HG02610 (cell line): ENCODE measurements around the gene MYO1E.

Experiments used
- ATAC-seq: cut with Tn5 transposase; IDR thresholded peaks from one replicate; pipeline ENCODE4 v1.9.1; 2021; ENCODE audit warnings: mild to moderate bottlenecking, moderate library complexity; ENCODE audit not compliant: unreplicated experiment

MYO1E gene

DNA sequence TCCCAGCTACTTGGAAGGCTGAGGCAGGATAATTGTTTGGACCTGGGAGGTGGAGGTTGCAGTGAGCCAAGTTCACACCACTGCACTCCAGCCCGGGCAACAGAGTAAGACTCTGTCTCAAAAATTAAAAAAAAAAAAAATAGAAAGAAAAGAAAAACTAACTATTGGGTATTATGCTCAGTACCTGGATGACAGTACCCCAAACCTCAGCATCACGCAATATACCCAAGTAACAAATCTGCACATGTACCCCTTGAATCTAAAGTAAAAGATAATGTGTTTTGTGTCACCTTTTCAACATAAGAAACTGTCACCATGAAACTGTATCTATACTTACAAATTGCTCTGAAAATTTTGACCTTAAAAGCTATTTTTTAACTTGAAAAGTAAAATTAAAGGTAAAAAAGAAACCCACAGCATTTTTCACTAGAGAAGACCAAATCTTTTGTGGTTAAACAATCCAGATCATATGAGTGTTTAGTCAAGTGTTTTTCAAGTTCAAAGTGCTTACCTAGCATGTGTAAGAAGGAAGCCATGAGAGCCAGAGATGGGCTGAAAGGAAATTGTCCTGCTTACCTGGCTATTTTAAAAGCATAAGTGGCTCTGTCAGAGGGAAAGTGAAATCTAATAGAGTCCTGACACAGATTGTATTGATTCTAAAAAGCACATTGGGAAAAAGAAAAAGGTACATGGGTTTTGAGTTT lies 50.5 kb downstream of the MYO1E start:
- ATAC-seq: peak; percentile 62

DNA sequence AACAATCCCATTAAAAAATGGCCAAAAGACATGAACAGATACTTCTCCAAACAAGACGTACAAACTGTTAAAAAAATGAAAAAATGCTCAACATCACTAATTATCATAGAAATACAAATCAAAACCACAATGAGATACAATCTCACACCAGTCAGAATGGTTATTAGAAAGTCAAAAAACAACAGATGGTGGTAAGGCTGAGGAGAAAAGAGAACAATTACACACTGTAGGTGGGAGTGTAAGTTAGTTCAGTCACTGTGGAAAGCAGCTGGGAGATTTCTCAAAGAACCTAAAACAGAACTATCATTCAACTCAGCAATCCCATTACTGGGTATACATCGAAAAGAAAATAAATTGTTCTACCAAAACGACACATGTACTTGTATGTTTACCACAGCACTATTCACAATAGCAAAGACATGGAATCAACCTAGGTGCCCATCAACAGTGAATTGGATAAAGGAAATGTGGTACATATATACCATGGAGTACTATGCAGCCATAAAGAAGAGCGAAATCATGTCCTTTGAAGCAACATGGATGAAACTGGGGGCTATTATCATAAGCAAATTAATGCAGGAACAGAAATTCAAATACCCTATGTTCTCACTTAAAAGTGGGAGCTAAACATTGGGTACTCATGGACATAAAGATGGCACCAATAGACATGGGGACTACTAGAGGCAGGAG lies 51.5 kb downstream of the MYO1E start:
- ATAC-seq: no peak

DNA sequence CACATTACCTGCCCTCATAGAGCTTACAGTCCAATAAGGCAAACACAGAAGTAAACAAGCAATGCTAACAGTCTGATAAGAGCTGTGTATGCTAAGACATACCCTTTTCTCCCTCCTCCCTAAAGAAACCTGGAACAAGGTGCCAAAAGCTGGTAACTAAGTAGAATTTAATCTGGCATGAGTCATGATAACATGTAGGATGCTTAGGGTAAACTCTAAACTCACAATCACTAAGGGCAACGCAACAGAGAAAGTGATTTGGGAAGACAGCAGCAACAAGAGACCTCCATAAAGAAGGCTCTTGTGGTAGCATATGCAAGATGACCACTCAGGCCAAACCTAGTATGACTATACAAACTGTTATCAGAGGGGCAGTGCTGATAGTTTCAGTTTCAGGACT lies 55.5 kb downstream of the MYO1E start:
- ATAC-seq: no peak

DNA sequence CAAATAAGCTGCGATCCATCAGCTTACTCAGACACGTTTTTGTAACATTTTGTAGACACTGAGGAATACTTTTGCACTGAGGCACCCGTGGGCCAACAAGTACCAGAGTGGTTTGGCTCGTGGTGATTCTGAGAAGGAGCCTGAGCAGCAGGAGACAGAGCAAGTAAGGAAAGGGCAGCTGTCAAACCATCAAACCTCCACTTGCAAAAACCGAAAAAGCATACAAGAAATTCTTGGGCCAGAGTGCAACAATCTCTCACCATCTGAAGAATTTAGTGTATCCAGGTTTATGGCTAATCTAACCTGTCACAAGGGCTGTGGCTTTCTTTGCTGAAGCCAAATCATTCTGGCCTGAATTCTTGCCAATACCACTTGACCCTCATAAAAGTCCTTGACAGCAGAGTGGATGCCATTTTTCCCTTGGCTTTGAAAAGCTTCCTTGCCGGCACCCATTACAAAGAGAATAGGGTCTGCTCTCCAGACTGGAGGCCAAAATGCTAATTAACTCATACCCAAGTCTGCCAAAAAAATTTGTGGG lies 56.7 kb downstream of the MYO1E start:
- no peak for ATAC-seq

DNA sequence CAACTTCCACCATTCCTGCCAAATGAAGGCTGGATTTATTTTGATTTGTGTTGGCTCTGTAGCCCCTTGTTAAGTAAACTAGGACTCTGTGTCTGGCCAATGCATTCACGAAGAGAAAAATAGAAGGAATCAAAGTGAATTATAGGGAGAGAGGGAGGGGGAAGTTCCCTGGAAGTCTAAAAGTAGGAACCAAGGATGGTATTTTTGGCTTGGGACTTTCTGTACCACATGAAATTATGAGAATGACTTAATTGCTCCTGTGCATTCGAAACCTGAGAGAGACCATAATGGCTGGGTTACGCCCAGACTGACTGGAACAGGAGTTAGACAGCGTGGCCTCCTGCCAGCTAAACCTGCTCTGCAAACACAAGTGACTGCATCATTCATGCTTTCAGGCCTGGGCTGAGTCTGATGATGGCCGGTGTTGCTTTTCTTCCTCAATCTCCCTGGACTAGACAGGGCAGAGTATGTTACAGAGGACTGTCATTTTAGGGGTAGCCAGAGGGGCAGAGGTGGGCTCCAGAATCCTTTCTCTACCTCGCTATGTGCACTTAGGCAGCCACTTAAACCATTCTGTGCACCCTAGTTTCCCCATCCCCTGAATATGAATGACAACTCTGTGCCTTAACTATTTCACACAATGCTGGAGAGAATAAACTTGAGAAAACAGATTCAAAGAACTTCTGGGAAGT lies 58.9 kb downstream of the MYO1E start:
- ATAC-seq: peak; percentile 75

DNA sequence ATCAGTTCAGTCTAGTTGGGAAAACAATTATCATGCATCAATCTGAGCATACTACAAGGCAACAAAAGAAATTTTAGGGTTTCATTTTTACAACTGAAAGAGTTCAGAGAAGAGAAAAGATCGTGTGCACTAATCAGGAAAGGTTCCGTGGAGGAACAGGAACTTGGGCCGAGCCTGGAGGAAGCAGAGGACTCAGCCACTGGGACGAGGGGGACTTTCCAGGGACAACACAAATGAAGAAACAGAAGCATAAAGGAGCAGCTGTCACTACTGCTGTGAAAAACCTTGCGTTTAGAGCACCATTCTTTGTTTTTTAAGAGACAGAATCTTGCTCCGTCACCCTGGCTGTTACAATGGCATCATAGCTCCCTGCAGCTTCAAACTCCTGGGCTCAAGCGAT lies 60.5 kb downstream of the MYO1E start:
- no peak for ATAC-seq

DNA sequence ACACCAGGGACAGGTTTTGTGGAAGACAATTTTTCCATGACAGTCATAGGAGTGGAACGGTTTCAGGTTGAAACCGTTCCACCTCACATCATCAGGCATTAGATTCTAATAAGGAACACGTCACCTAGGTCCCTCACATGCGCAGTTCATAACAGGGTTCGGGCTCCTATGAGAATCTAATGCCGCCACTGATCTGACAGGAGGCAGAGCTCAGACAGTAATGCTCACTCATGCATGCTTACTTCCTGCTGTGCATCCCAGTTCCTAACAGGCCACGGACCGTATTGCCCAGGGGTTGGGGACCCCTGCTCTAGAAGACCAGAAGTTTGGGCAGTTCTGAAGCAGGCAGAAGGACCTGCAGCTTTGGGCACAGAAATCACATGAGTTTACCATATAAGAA lies 61.5 kb downstream of the MYO1E start:
- no peak for ATAC-seq

DNA sequence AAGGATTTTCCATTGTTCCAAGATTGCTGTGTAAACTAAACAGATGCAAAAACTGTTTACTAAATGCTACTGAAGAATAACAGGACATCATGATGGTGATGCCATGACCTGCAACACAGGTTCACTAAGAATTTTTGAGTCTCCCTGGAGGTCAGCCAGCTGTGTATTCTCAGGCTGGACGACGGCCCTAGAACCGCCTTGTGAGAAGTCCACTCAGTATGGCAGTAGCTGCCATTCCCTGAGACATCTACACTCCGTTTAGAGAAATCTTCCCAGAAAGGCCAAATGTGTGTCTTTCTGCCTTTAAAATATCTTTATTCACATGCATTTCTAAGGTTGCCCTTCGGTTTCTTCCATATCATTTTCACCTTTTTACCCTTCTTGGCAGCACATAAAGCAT lies 63.3 kb downstream of the MYO1E start:
- ATAC-seq: no peak

DNA sequence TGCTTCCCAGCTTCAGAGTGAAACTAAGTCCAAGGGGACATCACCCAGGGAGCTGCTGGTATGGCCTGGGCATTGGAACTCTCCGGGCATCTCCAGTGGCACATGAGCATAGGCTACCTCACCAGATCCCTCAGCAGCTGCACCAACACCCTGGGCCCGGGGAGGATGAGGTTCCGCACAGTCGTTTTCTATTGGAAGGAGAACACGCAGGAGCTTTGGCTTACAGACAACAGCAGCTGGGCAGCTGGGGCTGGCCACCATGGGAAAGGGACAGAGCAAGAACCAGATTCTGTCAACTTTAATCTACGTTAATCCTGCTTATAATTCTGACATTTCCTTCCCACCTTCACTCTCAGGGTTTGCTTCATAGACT lies 65.5 kb downstream of the MYO1E start:
- ATAC-seq: no peak

DNA sequence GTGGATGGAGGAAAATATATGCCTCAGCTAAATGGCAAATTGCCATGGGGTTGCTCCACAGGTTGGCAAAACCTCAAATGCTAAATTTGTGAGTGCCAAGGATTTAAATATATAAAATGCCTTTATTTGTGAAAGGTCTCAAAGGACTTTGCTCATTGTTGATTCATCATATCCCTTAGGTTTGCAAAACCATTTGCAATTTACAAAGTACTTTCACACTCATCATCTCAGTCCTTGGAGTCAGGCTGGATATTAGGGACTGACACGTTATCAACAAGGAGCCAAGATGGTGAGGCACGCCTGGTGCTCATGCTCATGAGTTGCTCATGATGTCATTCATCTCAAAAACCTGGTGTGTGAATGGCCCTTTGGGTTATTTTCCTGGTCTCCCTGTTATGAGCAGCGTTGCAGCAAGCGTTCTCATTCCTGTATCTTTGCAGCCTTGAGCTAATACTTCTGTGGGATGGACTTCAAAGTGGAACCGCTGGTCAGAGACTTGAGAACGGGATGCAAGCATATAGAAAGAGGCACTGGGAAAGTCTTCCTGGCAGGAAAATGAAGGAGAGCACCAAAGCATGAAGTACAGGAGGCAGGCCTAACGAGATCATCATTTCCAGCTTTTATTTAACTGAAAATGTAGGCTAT lies 66.0 kb downstream of the MYO1E start:
- ATAC-seq: no peak

DNA sequence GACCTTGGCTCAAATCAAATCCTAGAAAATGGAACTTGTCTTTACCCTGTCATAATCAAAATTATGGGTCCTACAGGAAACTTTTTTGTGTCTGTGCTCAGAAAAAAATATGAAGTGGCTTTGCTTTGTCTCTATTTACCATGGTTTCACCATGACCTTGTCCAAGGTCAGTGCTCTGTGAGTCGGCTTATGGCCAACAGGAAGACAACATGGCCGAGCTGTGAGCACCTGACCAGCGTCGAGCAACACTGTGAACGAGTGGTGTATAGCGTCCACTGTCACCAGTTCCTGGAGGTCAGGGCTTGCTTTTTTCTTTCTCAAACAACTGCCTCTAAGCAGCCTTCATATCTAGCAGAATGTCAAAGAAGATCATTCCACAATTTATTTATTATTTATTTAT lies 67.9 kb downstream of the MYO1E start:
- ATAC-seq: no peak

DNA sequence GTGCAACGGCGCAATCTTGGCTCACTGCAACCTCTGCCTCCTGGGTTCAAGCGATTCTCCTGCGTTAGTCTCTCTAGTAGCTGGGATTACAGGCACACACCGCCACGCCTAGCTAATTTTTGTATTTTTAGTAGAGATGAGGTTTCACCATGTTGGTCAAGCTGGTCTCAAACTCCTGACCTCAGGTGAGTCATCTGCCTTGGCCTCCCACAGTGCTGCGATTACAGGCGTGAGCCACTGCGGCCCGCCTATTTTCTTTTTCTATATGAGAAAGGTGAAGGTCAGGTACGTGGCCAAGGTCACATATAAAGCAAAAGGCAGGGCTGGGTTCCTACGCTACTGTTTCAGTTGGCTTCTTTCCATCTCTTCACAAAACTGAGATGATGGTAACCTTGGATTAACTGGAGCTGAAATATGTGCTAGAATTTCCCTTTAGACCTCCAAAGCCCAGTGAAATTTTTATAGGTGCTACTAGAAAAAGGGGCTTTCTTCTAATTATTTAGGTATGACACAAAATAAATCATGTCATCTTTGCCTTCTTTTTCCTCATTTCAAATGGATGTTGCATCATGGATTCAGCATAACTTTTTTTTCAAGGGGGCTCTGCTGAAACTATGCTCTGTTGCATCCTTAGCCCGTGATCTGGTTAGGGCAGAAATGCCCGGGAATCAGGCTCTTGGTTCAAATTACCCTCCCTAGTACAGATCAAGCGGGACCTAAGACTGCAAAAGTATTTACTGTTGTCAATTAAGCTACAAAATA lies 68.5 kb downstream of the MYO1E start:
- peak; percentile 47 for ATAC-seq

DNA sequence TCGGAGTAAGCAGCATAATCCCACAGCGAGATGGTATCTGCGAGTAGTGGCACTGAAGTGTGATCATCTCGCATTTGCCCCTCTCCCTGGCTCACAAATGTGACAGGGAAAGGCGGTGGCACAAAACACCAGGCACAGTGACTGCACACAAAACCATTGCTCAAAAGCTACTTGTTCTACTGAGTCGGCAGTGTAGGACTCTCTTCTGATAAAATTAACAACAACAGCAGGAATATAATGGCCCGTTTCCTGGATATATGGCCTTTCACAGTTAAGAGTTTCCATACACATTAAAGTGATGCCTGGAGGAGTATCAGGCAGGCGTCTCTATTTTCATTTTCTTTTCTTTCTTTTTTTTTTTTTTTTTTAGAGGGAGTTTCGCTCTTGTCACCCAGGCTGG lies 69.0 kb downstream of the MYO1E start:
- ATAC-seq: peak; percentile 10

DNA sequence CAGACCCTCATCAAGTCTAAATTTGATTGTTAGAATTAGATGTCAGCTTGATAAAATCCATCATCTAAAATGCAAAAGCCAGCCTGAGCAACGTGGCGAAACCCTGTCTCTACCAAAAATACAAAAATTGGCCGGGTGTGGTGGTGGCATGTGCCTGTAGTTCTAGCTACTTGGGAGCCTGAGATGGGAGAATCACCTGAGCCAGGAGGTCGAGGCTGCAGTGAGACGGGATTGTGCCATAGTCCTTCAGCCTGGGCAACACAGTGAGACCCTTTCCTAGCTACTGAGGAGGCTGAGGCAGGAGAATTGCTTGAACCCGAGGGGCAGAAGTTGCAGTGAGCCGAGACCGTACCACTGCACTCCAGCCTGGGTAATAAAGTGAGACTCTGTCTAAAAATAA lies 69.5 kb downstream of the MYO1E start:
- ATAC-seq: no peak

DNA sequence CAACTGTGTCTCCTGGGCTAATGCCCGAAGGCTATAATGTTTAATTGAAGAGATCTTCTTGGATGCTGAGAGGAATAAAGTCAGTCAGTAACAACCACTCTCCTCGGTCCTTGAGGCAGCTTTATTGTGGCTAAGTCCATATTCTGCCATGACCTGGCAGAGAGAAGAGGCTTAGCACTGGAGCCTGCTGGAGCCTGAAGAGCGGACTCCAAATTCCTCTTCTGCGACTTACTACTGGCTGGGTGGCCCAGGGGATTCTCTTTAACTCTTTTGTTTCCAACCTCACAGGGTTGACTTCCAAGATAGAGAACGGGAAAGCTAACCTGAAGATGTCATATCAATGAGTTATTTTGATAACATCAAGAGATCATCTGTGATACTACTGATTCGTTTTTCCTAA lies 71.1 kb downstream of the MYO1E start:
- no peak for ATAC-seq

DNA sequence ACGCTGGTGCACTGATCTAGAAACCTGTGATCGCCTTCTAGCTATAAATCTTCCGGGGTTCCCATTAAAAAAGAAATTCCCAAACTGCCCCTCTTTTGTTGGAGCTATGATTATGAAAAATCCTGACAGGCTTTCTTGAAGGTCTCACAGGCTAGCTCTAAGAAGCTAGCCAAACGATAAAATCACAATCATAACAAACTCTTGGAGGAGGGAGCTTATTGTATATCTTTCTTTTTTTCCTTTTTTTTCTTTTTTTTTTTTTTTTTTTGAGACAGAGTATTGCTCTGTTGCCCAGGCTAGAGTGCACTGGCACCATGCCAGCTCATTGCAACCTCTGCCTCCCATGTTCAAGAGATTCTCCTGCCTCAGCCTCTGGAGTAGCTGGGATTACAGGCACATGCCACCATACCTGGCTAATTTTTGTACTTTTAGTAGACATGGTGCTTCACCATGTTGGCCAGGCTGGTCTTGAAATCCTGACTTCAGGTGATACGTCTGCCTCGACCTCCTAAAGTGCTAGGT lies 72.0 kb downstream of the MYO1E start:
- ATAC-seq: no peak

DNA sequence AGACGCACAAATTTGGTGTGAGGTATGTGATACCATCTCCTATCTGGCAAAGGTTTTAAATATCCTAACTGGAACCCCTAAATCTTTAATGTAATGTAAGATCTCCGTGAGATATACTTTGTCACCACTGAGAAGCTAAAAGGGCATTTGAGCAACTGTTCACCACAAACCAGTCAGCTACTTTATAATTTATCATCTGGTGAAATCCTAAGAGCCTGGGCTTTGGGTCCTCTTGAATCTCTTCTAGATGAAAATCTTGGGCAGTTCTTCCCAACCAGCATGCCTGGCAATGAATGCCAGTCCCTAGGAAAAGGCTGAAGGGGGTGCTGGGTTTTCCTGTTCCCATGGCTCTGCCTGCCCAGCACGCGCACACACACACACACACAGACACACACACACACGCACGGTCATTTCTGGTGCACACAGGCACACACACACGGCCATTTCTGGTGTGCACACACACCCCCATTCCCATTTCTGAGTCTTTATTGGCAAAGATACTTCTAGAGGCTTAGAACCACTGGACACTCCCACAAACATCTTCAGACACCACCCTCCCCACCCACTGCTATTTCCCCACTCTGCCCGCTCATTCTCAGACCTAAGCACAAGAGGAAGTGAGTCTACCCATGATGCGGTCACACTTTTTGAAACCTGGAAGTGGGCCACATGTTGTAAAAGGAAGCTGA lies 72.6 kb downstream of the MYO1E start:
- peak; percentile 53 for ATAC-seq

DNA sequence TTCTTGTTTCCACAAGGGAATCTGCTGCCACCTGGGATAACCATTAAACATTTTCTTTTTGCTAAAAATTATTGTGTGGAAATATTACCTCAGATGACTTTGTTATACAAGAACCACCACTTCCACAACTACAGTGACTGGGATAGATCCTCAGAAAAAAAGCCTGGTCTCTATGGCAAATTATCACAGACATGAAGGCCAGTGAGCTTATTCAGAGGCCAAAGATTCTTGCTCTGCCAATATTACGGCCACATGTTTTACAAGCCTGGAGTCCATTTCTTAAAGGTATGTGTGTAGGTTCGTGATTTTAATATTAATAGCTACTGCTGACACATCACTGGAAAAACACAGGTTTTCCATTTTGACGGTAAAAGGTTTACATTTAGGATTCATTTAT lies 73.8 kb downstream of the MYO1E start:
- ATAC-seq: no peak

DNA sequence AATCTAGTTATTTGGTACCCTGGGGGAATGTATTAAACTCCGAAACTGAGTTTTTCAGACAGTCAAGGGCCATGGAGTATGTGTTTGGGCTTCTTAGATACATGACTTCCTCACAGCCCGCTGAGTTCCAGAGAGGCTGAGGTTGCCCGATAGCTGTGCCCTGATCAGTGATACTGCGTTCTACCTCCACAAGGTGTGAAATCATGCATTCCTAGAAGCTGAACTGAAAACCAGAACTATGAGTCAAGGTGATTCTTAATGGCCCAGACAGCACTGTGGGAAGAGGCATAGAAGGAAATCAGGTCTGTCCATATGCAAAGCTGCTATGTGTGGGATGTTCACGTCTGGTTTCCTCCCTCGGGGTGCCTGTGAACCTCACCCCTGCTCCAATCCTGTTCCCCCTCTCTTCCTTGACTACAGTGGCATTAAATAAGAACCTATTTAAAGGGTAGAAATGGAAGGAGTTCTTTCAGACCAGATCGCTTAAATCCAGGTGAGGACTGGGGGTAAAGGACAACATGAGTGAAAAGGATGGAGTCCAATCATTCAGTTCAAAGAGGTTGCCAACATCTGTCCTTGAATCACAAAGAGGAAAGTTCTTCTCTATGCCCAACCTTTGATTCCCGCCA lies 74.3 kb downstream of the MYO1E start:
- peak; percentile 84 for ATAC-seq
